H1 (cell line): Measurements from ENCODE around the gene CUL4A. TPM values are rescaled to one million over a fixed set of nuclear protein-coding genes. Genes with fewer than 3 reads are reported as not detected.

Experiments used
- ATF2 ChIP-seq: IDR thresholded peaks from 2 replicates; pipeline ENCODE4 v1.6.1; 2012; ENCODE audit warnings: low read length, inconsistent platforms
- CHD7 ChIP-seq: fragments of 300-600 bp; sonication (generic); IDR thresholded peaks from 2 replicates; pipeline ENCODE4 v1.7.1; 2012; ENCODE audit warnings: low read length, moderate library complexity, mild to moderate bottlenecking, inconsistent platforms; ENCODE audit not compliant: insufficient replicate concordance
- E2F6 ChIP-seq: IDR thresholded peaks from 2 replicates; pipeline ENCODE4 v1.6.1; 2012; ENCODE audit warnings: inconsistent platforms
- KDM5A ChIP-seq: fragments of 200-600 bp; IDR thresholded peaks from 2 replicates; pipeline ENCODE4 v1.7.1; 2012; ENCODE audit warnings: mild to moderate bottlenecking, low read length, inconsistent platforms, mixed read lengths
- TBP ChIP-seq: IDR thresholded peaks from 2 replicates; pipeline ENCODE4 v1.6.1; 2011; ENCODE audit warnings: low read depth, low read length, improper control_type of control experiment
- polyA plus RNA-seq, 7 experiments: library from polyadenylated mRNA; depleted of rRNA in 3 of 7; stranded (reverse) in 5 of 7; unstranded in 2 of 7; fragments of >200 nt in 5 of 7; fragments of 200-250 nt in 2 of 7; gene quantifications; 1 replicate in 5 of 7; 2 replicates in 1 of 7; 4 replicates in 1 of 7; pipeline versions ENCODE4 v1.2.1 to v1.2.3, GENCODE V29; 2011 to 2013; ENCODE audit warnings: missing spikeins in 2 of 7, mixed read lengths in 2 of 7
- total RNA-seq: library from RNA; stranded (reverse); fragmentation: NEBNext Ultra II Directional; extraction: Animal tissue kit (Norgen Biotek cat#: 25700); gene quantifications from 2 replicates; pipeline ENCODE4 v1.2.1, GENCODE V29; 2021

The CUL4A gene
- total and polyA plus RNA-seq, 2 of the 8 experiments (the other 6 are each of a cell fraction or from before 2014, with no cell fraction given) = 54.7 to 101 TPM

GRCh38 chr13:113178070-113178895 lies 31.1 kb upstream of the CUL4A start (continued):
- TF ChIP-seq CHD7 (no peak), KDM5A (no peak), TBP (no peak), E2F6 (no peak), ATF2 (no peak)
